ENCODE data around the gene GHITM.
"Not testable (repeated sequence)": the region's sequence is repeated elsewhere in the genome, so short reads cannot be mapped to it uniquely, and the experiment has no call there.

Gene GHITM

GRCh38 chr10:84148006-84148597 is 8.8 kb downstream of the GHITM start:
- DNase-seq: peak; percentile 33

DNA sequence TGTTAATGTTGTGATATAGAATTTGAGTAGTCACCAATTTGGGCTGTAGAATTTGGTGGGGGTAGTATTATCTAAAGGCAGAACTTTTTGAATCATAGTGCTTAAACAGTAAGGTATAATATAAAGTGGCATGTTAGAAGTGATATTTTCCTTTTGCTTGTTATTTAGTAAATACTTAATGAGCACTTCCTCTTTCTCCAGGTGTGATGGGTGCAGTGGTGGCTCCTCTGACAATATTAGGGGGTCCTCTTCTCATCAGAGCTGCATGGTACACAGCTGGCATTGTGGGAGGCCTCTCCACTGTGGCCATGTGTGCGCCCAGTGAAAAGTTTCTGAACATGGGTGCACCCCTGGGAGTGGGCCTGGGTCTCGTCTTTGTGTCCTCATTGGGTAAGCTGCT is 10.5 kb downstream of the GHITM start:
- DNase-seq: no peak

DNA sequence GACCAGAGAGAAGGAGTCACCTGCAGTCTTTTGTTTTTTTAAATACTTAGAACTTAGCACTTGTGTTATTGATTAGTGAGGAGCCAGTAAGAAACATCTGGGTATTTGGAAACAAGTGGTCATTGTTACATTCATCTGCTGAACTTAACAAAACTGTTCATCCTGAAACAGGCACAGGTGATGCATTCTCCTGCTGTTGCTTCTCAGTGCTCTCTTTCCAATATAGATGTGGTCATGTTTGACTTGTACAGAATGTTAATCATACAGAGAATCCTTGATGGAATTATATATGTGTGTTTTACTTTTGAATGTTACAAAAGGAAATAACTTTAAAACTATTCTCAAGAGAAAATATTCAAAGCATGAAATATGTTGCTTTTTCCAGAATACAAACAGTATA is 13.5 kb downstream of the GHITM start:
- DNase-seq: no peak

DNA sequence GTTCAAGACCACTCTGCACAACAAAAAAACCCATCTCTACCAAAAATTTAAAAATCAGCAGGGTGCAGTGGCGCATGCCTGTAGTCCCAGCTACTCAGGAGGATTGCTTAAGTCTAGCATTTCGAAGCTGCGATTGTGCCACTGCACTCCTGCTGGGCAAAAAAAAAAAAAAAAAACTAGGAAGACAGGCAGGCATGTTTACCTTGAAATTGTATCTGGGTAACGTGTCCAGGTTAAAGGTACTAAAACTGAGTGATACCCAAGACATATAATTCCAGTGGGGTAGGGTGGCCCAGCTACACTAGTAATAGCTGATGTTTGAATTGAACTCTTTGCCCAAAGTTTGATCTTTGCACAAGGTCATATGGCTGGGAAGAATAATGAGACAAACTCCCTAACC is 16.2 kb downstream of the GHITM start:
- DNase-seq: no peak

- no peak for DNase-seq
These were observed 16.7 kb downstream of the GHITM start for GRCh38 chr10:84156009-84156408.

- peak; percentile 4 for DNase-seq
These were observed 17.5 kb downstream of the GHITM start for GRCh38 chr10:84156768-84157167.

DNA sequence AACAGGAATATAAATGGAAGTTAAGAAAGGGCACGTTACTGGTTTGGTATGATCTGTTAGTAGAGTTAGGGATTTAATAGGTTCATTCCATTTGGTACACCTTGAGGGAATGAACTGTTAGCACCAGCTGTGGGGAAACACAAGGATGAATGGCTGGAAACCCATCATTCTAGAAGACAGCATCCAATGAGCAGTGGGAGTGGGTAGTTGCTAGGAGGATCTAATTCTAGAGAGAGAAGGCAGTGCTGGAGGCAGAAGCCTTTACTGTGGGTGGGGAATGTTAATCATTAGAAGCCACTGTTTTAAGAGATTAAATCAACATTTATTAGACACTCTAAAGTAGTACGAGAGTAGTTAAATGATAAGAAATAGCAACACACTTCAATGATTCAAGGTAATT is 18.8 kb downstream of the GHITM start:
- no peak for DNase-seq

GRCh38 chr10:84158550-84158949 is 19.2 kb downstream of the GHITM start:
- no peak for DNase-seq

DNA sequence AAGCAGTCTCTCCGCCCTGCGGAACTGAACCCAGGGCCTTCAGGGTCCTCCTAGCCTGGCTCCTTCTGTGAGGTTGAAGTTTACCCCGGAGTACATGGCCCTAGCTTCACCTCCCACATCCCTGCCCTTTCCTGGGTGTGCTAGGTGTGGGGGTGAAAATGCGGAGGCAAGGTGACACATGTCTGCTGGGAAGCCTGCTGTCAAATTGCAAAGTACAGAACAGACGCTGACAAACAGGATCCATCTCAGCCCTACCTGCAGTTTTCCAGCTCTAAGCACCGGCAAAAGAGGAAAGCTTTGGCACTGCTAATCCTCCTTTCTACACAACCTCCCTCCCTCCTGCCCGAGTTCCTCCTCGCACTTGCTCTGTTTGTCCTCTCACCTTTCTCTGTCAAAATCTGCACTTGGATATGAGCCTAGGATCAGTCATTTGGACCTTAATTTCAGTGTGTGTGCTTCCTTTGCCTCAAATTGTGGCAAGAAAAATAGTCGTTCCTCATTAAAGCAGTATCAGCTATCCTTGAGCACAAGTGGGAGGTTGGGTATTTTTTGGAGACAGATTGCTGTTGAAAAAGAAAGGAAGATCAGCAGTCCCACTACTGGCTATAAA is 19.9 kb downstream of the GHITM start:
- no peak for DNase-seq

GRCh38 chr10:84160663-84161362 is 21.5 kb downstream of the GHITM start:
- DNase-seq: no peak

DNA sequence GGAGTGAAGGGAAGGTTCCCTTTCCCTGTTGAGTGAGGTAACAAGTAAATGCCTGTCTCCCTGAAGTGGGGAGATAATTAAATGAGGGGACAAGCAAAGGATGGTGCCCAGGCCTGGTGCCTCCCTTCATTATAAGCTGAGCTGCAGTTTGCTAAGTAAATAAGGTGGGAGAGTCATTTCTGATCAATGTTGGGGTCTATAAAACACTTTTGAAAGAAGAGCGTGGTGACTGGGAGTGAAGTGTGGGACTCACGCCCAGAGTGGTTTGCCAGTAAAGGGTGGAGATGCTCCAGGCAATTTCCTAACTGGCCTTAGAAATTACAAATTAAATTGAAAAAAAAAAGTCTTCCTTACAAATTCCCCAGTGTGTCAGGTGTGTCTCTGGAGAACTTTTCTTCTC is 24.7 kb downstream of the GHITM start:
- no peak for DNase-seq

DNA sequence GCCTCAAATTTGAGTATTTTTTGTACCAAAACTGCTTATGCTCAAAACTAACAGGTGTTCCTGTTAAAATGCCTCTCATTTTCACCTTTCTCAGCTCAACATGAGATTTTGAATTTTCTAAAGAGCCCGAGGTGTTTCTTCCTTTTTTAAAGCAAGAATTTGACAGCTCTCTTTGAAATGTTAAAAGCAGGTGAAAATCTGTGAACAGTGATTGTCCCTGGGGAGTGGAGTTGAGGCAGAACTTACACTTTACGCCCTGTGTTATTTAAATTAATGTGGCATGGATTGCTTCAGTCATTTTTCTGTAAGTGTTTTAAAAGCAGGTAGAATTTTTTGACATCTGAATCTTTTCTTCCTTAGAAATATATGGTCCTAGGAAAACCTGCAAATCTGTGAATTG is 25.1 kb downstream of the GHITM start:
- no peak for DNase-seq

- DNase-seq: no peak
These were observed 27.4 kb downstream of the GHITM start for GRCh38 chr10:84166620-84167288.

- not testable (repeated sequence) for DNase-seq
These were observed 28.0 kb downstream of the GHITM start for GRCh38 chr10:84167289-84167653.

- not testable (repeated sequence) for DNase-seq
These were observed 29.1 kb downstream of the GHITM start for GRCh38 chr10:84168382-84168781.

GRCh38 chr10:84171237-84171636 is 31.9 kb downstream of the GHITM start:
- not testable (repeated sequence) for DNase-seq

DNA sequence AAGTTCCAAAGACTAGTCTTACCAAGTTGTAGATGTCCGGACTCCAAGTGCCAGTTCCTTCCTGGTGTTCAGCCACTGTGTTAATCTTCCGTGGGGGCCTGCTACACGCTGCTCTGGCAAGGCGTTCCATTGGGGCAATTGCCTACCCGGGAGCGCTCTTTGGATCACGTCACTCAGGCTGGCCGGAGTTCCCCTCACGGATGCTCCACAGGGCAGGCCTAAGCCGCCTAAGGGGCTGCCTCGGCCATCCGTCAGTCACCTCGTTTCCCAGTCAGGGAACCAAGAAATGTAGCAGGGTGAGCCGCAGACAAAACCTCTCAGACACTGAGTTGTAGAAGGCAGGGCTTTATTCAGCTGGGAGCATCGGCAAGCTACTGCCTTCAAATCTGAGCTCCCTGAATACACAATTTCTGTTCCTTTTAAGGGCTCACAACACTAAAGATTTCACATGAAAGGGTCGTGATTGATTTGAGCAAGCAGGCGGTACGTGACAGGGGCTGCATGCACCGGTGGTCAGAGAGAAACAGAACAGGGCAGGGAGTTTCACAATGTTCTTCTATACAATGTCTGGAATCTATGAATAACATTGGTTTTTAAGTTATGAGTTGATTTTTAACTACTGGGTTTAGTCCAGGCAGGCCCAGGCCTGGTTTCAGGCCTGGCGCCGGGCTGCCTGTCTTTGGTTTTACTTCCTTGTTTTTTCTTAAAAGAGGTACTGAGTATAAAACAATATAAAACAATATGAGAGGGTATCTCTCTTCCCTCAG is 32.6 kb downstream of the GHITM start:
- DNase-seq: not testable (repeated sequence)

DNA sequence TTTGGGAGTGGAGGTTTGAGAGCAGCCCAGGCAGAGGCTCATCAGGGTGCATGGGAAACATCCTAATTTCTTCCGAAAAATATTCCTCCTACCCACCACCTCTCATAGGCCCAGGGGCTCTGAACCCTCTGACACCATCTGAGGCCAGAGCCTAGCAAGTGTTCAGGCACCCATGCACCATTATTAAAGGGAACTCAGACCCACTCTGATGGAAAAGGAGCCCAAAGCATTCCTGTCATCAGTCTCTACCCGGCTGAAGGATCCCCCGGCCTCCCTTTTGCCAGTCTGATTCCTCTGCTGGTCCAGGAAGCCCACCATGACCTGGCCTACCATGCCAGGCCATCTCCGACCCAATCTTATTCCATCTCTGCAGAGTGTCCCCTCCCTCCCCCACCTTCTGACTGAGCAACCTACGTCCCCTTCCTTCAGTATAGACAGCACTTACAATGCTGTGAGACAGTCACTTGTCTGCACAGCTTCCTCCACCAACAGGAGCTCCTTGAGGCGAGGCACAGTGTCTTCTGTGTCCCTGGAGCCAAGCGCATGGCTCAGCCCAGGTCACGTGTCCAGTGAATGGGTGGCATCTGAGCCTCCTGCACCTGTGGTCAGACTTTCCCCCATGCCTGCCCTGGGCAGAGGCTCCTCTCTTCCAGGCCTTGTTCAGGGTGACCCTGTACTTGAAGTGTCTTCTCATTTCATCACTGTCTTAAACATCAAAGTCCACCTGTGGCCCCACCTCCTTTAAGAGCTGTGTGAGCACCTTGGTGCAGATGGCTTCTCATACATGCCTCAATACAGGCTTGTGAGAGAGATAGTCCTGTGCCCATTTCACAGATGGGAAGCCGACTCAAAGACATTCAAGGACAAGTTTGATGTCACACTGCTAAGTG is 33.4 kb downstream of the GHITM start:
- DNase-seq: no peak

DNA sequence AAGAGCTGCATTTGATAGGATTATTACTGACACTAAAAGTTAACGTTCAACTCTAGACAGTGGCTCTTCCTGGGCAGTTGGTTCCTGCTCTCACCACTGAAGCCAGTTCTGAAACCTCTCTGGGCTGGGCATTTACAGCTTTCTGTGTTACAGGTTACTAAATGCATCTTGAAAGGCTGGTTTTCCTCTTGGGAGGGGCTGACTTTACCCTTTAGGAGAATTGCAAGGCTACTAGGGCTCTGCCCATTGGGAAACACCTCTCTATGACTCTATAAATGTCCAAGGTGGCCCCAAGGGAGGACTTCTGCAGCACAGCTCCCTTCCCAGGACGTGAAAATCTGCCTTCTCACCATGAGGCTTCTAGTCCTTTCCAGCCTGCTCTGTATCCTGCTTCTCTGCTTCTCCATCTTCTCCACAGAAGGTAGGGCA is 34.2 kb downstream of the GHITM start, which contains the start of gene GPR15LG:
TSS of gene GPR15LG (plus strand) at position 301 of the 429 bp plus-strand sequence. CDS start at position 352, 51 bp downstream.
- no peak for DNase-seq

- no peak for DNase-seq
These were observed 36.1 kb downstream of the GHITM start for GRCh38 chr10:84175436-84175835.

DNA sequence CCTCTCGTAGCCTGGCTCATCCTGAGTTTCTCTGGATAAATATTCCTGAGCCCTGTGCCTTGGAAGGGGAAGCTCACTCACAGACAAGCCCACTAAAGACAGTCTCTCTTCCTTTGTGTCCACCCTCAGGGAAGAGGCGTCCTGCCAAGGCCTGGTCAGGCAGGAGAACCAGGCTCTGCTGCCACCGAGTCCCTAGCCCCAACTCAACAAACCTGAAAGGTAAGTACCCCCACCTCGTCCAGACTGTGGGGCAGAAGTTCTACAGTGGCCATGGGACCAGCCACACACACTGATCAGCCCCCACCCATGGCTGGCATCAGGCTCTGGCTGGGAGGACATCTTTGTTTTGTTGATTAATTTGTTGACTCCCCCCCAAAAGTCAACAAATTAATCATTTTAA is 37.0 kb downstream of the GHITM start:
- DNase-seq: no peak
